Sigmoid colon (tissue), 7 donors: ENCODE results near the gene GPN3. TPM values are rescaled to one million over a fixed set of nuclear protein-coding genes. Genes with fewer than 3 reads are reported as not detected.

Source experiments
- DNase-seq: peaks from one replicate; pipeline ENCODE4 v3.0.0-alpha.2; 2019
- H3K27ac ChIP-seq, 4 donors: fragments of 200-600 bp; sonication (generic); one replicate each; pipeline ENCODE4 v1.5.1; 2016 to 2019; ENCODE audit warnings: mild to moderate bottlenecking in 1 of 4
- H3K27me3 ChIP-seq, 3 donors: fragments of 200-600 bp; sonication (generic); one replicate each; pipeline ENCODE4 v1.5.1; 2019; ENCODE audit warnings: mild to moderate bottlenecking in 1 of 3
- H3K36me3 ChIP-seq, 4 donors: fragments of 200-600 bp; sonication (generic); one replicate each; pipeline ENCODE4 v1.5.1; 2016 to 2019
- H3K4me1 ChIP-seq, 4 donors: fragments of 200-600 bp; sonication (generic); one replicate each; pipeline ENCODE4 v1.5.1; 2017 to 2019
- H3K4me3 ChIP-seq, 4 donors: fragments of 200-600 bp; sonication (generic); one replicate each; pipeline ENCODE4 v1.5.1; 2017 to 2019; ENCODE audit warnings: mild to moderate bottlenecking in 2 of 4, moderate library complexity in 1 of 4
- H3K9me3 ChIP-seq, 4 donors: fragments of 200-600 bp in 3 of 4; sonication (generic) in 3 of 4; one replicate each; pipeline versions ENCODE4 v1.5.1 to v1.6.1; 2013 to 2019
- CTCF ChIP-seq, 4 experiments: fragments of 450-650 bp in 3 of 4; fragments of 200-600 bp in 1 of 4; IDR thresholded peaks; one replicate each; pipeline ENCODE4 v1.5.1; 2016 to 2019; ENCODE audit warnings: antibody characterized with exemption in 4 of 4, mild to moderate bottlenecking in 3 of 4, moderate library complexity in 2 of 4
- EP300 ChIP-seq, 4 donors: sonication (generic); formaldehyde crosslinking; IDR thresholded peaks; one replicate each; pipeline ENCODE4 v1.6.1; 2017; ENCODE audit warnings: antibody characterized with exemption in 4 of 4
- POLR2A ChIP-seq, 2 donors: fragments of 450-650 bp; IDR thresholded peaks; one replicate each; pipeline ENCODE4 v1.6.1; 2016; ENCODE audit warnings: antibody characterized with exemption in 2 of 2, mild to moderate bottlenecking in 2 of 2, moderate library complexity in 2 of 2
- POLR2AphosphoS5 ChIP-seq, 4 donors: sonication (generic); formaldehyde crosslinking; IDR thresholded peaks; one replicate each; pipeline ENCODE4 v1.6.1; 2017; ENCODE audit warnings: antibody characterized with exemption in 4 of 4
- WGBS, 2 donors: extraction: QIAGEN DNeasy Blood & Tissue Kit; methylation state at CpG; one replicate each; pipeline ENCODE4 v1.1.7; 2013; 5-methylcytosine and 5-hydroxymethylcytosine counted together
- intact Hi-C: fragments of 100-400 bp; cut with DNase I; formaldehyde crosslinking; loops from one replicate; pipeline ENCODE4 v1.15.1; 2023
- polyA plus RNA-seq, 3 donors: library from polyadenylated mRNA; stranded (reverse); fragments of 200-250 nt; gene quantifications; one replicate each; pipeline ENCODE4 v1.2.3, GENCODE V29; 2013
- total RNA-seq, 4 donors: library from RNA; depleted of rRNA; stranded (reverse); fragments of >200 nt; gene quantifications; one replicate each; pipeline ENCODE4 v1.1.0, GENCODE V29; 2016
- donor health status: healthy with polysubstance abuse.
- donor health status: Bipolar disorder and iron deficiency.
- donor health status: healthy.

Gene GPN3
- total and polyA plus RNA-seq, 7 donors, result 12.6 to 22.8 (median 17.3) TPM

GRCh38 chr12:110505332-110505731, 37.3 kb upstream of the GPN3 start:
- Histone ChIP-seq H3K27me3 (no peaks in the 10 kb centered on the region), H3K9me3 (no peaks in the 10 kb centered on the region), H3K4me3 (no peak overlapping the region), H3K27ac (no peak overlapping the region), H3K4me1 (peaks cover 0 to 16% (median 10%) of the 10 kb centered on the region in 4 donors), H3K36me3 (no peaks in the 10 kb centered on the region)
- intact Hi-C loops, result loop anchor here (10.0 kb wide), 1 partner anchor 379 kb away; no protein-coding TSS in a partner anchor
- TF ChIP-seq CTCF (IDR thresholded peaks at IDR 0.05) (no peak), EP300 (IDR thresholded peaks at IDR 0.05) (no peak), POLR2A (IDR thresholded peaks at IDR 0.05) (no peak), POLR2AphosphoS5 (IDR thresholded peaks at IDR 0.05) (no peak)
- no peak for DNase-seq
- WGBS, 2 donors, result 79 to 82% methylated on average over 3 of the region's 3 CpGs

GRCh38 chr12:110503432-110503831, 35.4 kb upstream of the GPN3 start:
- Histone ChIP-seq H3K4me3 (no peak overlapping the region), H3K4me1 (peaks cover 0 to 35% (median 22%) of the 10 kb centered on the region in 4 donors), H3K9me3 (no peaks in the 10 kb centered on the region), H3K36me3 (no peaks in the 10 kb centered on the region), H3K27me3 (no peaks in the 10 kb centered on the region), H3K27ac (no peak overlapping the region)
- intact Hi-C loops, result loop anchor here (5.0 to 10.0 kb wide), 3 partner anchors 51 to 381 kb away; partner anchors contain the start of genes ARPC3 and PPTC7
- DNase-seq, result no peak
- no peak for TF ChIP-seq POLR2AphosphoS5 (IDR thresholded peaks at IDR 0.05)
- TF ChIP-seq POLR2A (IDR thresholded peaks at IDR 0.05), result no peak
- TF ChIP-seq EP300 (IDR thresholded peaks at IDR 0.05), result no peak
- TF ChIP-seq CTCF (IDR thresholded peaks at IDR 0.05), result no peak
- 76 to 91% methylated on average over 1 of the region's 1 CpG for WGBS, 2 donors

GRCh38 chr12:110501752-110502738, 34.0 kb upstream of the GPN3 start, which contains the start of the genes RAD9B and VPS29:
TSS of gene RAD9B (plus strand) at chr12:110502331. CDS start at chr12:110502338, 7 bp downstream.
TSS of gene VPS29 (minus strand) at chr12:110502111. CDS start at chr12:110502051, 60 bp downstream.
- peak; percentile 99 for DNase-seq
- intact Hi-C loops, result loop anchor here (1.0 to 10.0 kb wide), 4 partner anchors 34 to 383 kb away; partner anchors contain the start of genes ARPC3, FAM216A, GPN3 and PPTC7

GRCh38 chr12:110501399-110501751, 33.3 kb upstream of the GPN3 start:
- H3K27ac ChIP-seq, result peak overlapping the region; percentile 92 to 96 (median 96)

More at GRCh38 chr12:110501752-110502738, 34.0 kb upstream of the GPN3 start, which contains the start of the genes RAD9B and VPS29:
- TF ChIP-seq CTCF (IDR thresholded peaks at IDR 0.05) (no peak), EP300 (IDR thresholded peaks at IDR 0.05) (peak in 1 of 4 donors; percentile 84), POLR2AphosphoS5 (IDR thresholded peaks at IDR 0.05) (peak; percentile 95 to 99 (median 98)), POLR2A (IDR thresholded peaks at IDR 0.05) (peak; percentile 91 to 92)
- H3K27ac ChIP-seq, result peak within 1 kb of the TSS; percentile 92 to 96 (median 96)
- H3K4me3 ChIP-seq, result peak within 1 kb of the TSS; percentile 88 to 99 (median 98)
- no peaks in the 10 kb centered on the region for H3K27me3 ChIP-seq
- H3K9me3 ChIP-seq, result no peaks in the 10 kb centered on the region
- no peaks in the 10 kb centered on the region for H3K36me3 ChIP-seq
- H3K4me1 ChIP-seq, result peaks cover 0 to 43% (median 27%) of the 10 kb centered on the region in 4 donors
- 7 to 9% methylated on average over 61 of the region's 61 CpGs for WGBS, 2 donors

More at GRCh38 chr12:110501399-110501751, 33.3 kb upstream of the GPN3 start:
- WGBS, 2 donors, result 0% methylated on average over 17 of the region's 17 CpGs
- Histone ChIP-seq H3K27me3 (no peaks in the 10 kb centered on the region), H3K36me3 (peaks cover 0 to 2% (median 0%) of the 10 kb centered on the region in 4 donors), H3K4me3 (peak overlapping the region; percentile 88 to 99 (median 98)), H3K4me1 (peaks cover 0 to 43% (median 27%) of the 10 kb centered on the region in 4 donors), H3K9me3 (no peaks in the 10 kb centered on the region)
- intact Hi-C loops, result loop anchor here (1.0 to 10.0 kb wide), 4 partner anchors 33 to 383 kb away; partner anchors contain the start of genes ARPC3, FAM216A, GPN3 and PPTC7
- no peak for TF ChIP-seq POLR2AphosphoS5 (IDR thresholded peaks at IDR 0.05)
- TF ChIP-seq EP300 (IDR thresholded peaks at IDR 0.05), result no peak
- no peak for TF ChIP-seq POLR2A (IDR thresholded peaks at IDR 0.05)
- no peak for DNase-seq
